MM.1S (cell line): Measurements from ENCODE around the gene CFAP57.
A peak's percentile ranks its signal among the peaks of the same experiment; 100 is the strongest.

Source experiments
- DNase-seq: peaks from one replicate; pipeline ENCODE4 v3.0.0-alpha.2; 2015
- H2AFZ ChIP-seq: fragments of 300-600 bp; sonication (generic); 2 replicates; pipeline ENCODE4 v1.6.0; 2016; ENCODE audit warnings: antibody characterized with exemption, low read length
- H3F3A ChIP-seq: fragments of 300-600 bp; sonication (generic); 2 replicates; pipeline ENCODE4 v1.6.1; 2016; ENCODE audit warnings: mild to moderate bottlenecking, antibody characterized with exemption, low read length, moderate library complexity, mixed read lengths; ENCODE audit not compliant: insufficient read depth
- H3K27ac ChIP-seq: fragments of 300-600 bp; sonication (generic); 2 replicates; pipeline ENCODE4 v1.5.1; 2016; ENCODE audit warnings: mild to moderate bottlenecking, low read length
- H3K27me3 ChIP-seq: fragments of 300-600 bp; sonication (generic); replicated peaks from 2 replicates; pipeline ENCODE4 v1.6.0; 2016; ENCODE audit warnings: low read length; ENCODE audit not compliant: insufficient read depth
- H3K36me3 ChIP-seq: fragments of 300-600 bp; sonication (generic); replicated peaks from 2 replicates; pipeline ENCODE4 v1.6.1; 2016; ENCODE audit warnings: mild to moderate bottlenecking, low read length, mixed read lengths; ENCODE audit not compliant: insufficient read depth
- H3K4me1 ChIP-seq: fragments of 300-600 bp; sonication (generic); 2 replicates; pipeline ENCODE4 v1.6.1; 2016; ENCODE audit warnings: low read length, mixed read lengths
- H3K4me2 ChIP-seq: fragments of 300-600 bp; sonication (generic); 2 replicates; pipeline ENCODE4 v1.6.0; 2016; ENCODE audit warnings: low read depth, low read length
- H3K4me3 ChIP-seq: fragments of 300-600 bp; sonication (generic); 2 replicates; pipeline ENCODE4 v1.5.1; 2016; ENCODE audit warnings: low read length, mixed read lengths
- H3K79me2 ChIP-seq: fragments of 300-600 bp; sonication (generic); 2 replicates; pipeline ENCODE4 v1.6.1; 2016; ENCODE audit warnings: mixed run types, low read length, mixed read lengths
- H3K9ac ChIP-seq: fragments of 300-600 bp; sonication (generic); 2 replicates; pipeline ENCODE4 v1.6.1; 2016; ENCODE audit warnings: low read length, mixed read lengths
- H3K9me2 ChIP-seq: fragments of 300-600 bp; sonication (generic); replicated peaks from 2 replicates; pipeline ENCODE4 v1.6.1; 2016; ENCODE audit warnings: mild to moderate bottlenecking, low read length, mixed read lengths; ENCODE audit not compliant: insufficient read depth
- H3K9me3 ChIP-seq: fragments of 300-600 bp; sonication (generic); replicated peaks from 2 replicates; pipeline ENCODE4 v1.6.1; 2016; ENCODE audit warnings: mild to moderate bottlenecking, low read length, mixed read lengths; ENCODE audit not compliant: insufficient read depth
- H4K20me1 ChIP-seq: fragments of 300-600 bp; sonication (generic); 2 replicates; pipeline ENCODE4 v1.6.1; 2016; ENCODE audit warnings: mild to moderate bottlenecking, low read length, moderate library complexity, mixed read lengths; ENCODE audit not compliant: insufficient read depth
- EZH2 ChIP-seq: fragments of 300-600 bp; sonication (generic); optimal IDR thresholded peaks from 2 replicates; pipeline ENCODE3; 2017; ENCODE audit warnings: low read depth, mild to moderate bottlenecking, antibody characterized with exemption, low read length, mixed read lengths
- EZH2phosphoT487 ChIP-seq: fragments of 300-600 bp; sonication (generic); IDR thresholded peaks from 2 replicates; pipeline ENCODE4 v1.6.1; 2018; ENCODE audit warnings: antibody characterized with exemption, low read length
- TF ChIP-seq, protein P1 (sequence below): fragments of 300-600 bp; sonication (generic); IDR thresholded peaks from 2 replicates; pipeline ENCODE4 v1.5.1; 2016; ENCODE audit warnings: antibody characterized with exemption, low read length, mixed read lengths

The CFAP57 gene

DNA sequence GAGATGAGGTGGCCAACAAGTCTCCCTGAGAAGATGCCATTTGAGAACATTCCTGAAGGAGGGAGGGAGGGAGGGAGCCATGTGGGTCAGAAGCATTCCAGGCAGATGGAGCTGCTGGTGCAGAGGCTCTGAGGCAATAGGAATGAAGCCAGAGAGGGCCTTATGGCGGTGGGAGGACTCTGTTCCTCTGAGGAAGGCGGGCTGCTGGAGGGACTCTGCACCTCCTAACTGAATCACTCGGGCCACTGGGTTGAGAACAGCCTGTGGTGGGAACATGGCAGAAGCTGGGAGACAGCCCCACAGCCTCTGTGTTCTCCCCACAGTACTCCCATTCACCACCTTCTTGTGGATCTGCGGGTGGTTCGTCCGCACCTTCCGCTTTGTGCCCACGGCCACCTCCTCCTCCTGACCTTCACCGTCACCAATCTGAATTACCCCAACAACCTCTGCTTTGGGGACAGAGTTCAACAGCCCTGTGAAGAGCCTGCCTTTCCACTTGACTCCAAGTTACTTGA is 95.2 kb downstream of the CFAP57 start:
- H3K79me2 ChIP-seq = no peaks in the 10 kb centered on the region
- H3K4me1 ChIP-seq = no peaks in the 10 kb centered on the region
- TF ChIP-seq EZH2phosphoT487 (no peak), EZH2 (no peak)
- TF ChIP-seq, protein P1, sequence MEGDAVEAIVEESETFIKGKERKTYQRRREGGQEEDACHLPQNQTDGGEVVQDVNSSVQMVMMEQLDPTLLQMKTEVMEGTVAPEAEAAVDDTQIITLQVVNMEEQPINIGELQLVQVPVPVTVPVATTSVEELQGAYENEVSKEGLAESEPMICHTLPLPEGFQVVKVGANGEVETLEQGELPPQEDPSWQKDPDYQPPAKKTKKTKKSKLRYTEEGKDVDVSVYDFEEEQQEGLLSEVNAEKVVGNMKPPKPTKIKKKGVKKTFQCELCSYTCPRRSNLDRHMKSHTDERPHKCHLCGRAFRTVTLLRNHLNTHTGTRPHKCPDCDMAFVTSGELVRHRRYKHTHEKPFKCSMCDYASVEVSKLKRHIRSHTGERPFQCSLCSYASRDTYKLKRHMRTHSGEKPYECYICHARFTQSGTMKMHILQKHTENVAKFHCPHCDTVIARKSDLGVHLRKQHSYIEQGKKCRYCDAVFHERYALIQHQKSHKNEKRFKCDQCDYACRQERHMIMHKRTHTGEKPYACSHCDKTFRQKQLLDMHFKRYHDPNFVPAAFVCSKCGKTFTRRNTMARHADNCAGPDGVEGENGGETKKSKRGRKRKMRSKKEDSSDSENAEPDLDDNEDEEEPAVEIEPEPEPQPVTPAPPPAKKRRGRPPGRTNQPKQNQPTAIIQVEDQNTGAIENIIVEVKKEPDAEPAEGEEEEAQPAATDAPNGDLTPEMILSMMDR = no peak
- no peak for DNase-seq
- H3F3A ChIP-seq = no peaks in the 10 kb centered on the region
- no peak overlapping the region for H3K9ac ChIP-seq
- no peak overlapping the region for H3K27ac ChIP-seq
- H3K36me3 ChIP-seq = no peaks in the 10 kb centered on the region
- H3K4me2 ChIP-seq = no peak overlapping the region
- H4K20me1 ChIP-seq = no peaks in the 10 kb centered on the region
- no peaks in the 10 kb centered on the region for H3K9me2 ChIP-seq
- no peak overlapping the region for H3K4me3 ChIP-seq
- H3K27me3 ChIP-seq = no peaks in the 10 kb centered on the region
- no peaks in the 10 kb centered on the region for H3K9me3 ChIP-seq
- no peak overlapping the region for H2AFZ ChIP-seq

DNA sequence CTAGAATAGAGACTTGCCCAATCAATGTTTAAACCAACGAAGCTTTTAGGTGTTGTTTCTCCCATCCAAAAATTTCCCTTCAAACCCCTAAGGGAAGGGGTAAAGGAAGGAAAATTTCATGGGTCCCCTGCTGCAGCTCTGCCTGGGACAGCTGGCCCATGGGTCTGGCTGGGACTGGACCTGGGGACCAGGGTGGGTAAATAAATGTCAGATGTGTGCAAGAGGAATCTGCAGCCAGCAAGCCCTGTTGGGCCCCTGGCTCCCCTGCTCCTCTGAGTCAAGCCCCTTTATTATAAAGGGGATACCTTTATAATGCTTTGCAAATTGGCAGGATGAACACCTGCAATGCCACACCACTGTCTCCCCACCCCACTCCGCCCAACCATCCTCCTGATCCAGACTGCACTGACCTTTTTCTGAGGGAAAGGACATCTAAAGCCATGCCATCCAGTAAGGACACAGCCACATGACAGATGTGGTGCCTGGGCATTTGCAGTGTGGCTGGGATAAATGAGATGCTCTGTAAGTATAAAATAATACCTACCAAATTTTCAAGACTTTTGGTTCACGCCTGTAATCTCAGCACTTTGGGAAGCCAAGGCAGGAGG is 95.8 kb downstream of the CFAP57 start:
- no peaks in the 10 kb centered on the region for H3K4me1 ChIP-seq
- H3K36me3 ChIP-seq = no peaks in the 10 kb centered on the region
- no peaks in the 10 kb centered on the region for H3K79me2 ChIP-seq
- H3K4me2 ChIP-seq = no peak overlapping the region
- TF ChIP-seq, protein P1 = no peak
- TF ChIP-seq EZH2phosphoT487 (no peak), EZH2 (no peak)
- no peaks in the 10 kb centered on the region for H3K27me3 ChIP-seq
- H4K20me1 ChIP-seq = no peaks in the 10 kb centered on the region
- no peak overlapping the region for H3K9ac ChIP-seq
- H3F3A ChIP-seq = no peaks in the 10 kb centered on the region
- DNase-seq = no peak
- no peak overlapping the region for H2AFZ ChIP-seq
- H3K9me3 ChIP-seq = no peaks in the 10 kb centered on the region
- H3K27ac ChIP-seq = no peak overlapping the region
- no peak overlapping the region for H3K4me3 ChIP-seq
- no peaks in the 10 kb centered on the region for H3K9me2 ChIP-seq

DNA sequence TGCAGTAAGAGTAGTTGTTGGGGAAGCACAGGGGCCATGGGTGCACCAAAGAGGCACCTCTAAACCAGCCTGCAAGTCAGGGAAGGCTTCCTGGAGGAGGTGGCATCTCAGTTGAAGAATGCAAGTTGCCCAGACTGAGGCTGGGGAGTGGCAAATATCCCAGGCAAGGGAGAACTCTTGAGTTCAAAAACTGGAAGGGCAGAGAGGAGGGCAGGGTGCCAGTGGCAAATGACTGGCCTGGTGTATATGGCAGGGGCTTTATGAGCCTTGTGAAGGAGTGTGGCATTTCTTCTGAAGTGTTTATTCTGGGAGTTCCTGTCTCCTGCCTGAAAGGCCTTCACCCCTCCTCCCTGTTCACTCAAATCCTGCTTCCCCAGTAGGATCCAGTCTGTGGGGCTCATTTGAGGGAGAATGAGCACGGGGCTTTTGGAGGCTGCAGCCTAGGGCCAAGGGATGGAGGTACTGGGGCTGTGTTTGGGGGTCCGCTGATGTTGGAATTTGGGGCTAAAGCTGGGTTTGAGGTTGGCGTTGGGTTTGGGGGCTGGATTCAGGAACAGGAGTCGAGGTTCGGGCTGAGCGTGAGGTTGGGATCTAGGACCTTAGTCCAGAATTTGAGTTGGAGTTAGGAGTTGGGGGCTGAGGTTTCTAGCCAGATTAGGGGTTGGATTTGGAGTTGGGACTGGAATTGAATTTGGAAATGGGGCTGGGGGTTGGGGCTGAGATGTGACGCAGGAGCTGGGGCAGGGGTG is 97.7 kb downstream of the CFAP57 start, which contains the start of gene TMEM125:
Gene TMEM125 (plus strand): TSS at position 357 of the 749 bp plus-strand sequence. CDS start 2,740 bp downstream, outside the sequence.
- peak within 1 kb of the TSS; percentile 33; the same call in 1 of the 2 replicates for H3K4me3 ChIP-seq
- H4K20me1 ChIP-seq = no peaks in the 10 kb centered on the region
- no peaks in the 10 kb centered on the region for H3K9me3 ChIP-seq
- no peak for DNase-seq
- no peak within 1 kb of the TSS for H3K27ac ChIP-seq
- no peaks in the 10 kb centered on the region for H3K79me2 ChIP-seq
- H3F3A ChIP-seq = no peaks in the 10 kb centered on the region
- no peak for TF ChIP-seq EZH2
- TF ChIP-seq, protein P1 = no peak
- TF ChIP-seq EZH2phosphoT487 = no peak
- peak within 1 kb of the TSS; percentile 61; the same call in 1 of the 2 replicates for H2AFZ ChIP-seq
- H3K36me3 ChIP-seq = no peaks in the 10 kb centered on the region
- H3K27me3 ChIP-seq = no peaks in the 10 kb centered on the region
- no peak within 1 kb of the TSS for H3K9ac ChIP-seq
- 0 out of 2 replicates have a peak, but pooled peaks cover 5% of the 10 kb centered on the region for H3K4me1 ChIP-seq
- no peaks in the 10 kb centered on the region for H3K9me2 ChIP-seq
- H3K4me2 ChIP-seq = peak within 1 kb of the TSS; percentile 56; the same call in 1 of the 2 replicates
